Measurements from ENCODE around the gene BSPRY.

BSPRY gene

GRCh38 chr9:113349445-113350094, at the start of gene BSPRY:
BSPRY (plus strand) TSS chr9:113349541; CDS start chr9:113349580, 39 bp downstream.
- DNase-seq, result peak in 3 of 6 experiments; percentile 10 to 43 (median 31)

DNA sequence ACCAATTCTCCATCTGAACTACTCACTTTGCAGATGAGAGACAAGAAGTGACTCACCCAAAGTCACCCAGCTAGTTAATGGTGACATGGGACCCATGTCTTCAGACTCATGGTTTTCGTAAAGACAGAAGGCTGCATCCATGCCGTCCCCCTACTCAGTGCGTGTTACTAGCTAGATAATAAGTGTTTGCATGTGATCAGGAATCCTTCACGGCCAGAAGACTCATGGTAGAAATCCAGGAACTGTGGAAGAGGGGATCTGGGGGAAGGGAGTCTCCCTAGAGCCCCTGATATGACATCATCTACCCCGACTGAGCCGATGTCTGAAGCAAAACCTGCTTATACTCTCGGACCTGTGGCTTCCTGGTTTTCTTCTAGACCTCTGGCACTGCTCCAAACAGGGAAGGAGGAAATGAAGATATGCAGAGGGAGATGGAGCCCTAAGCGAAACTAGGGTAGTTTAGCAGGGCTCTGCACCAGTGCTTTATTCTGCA, 49.5 kb upstream of the BSPRY start:
- no peak for DNase-seq

- no peak for DNase-seq
Measured at GRCh38 chr9:113301548-113301947, 47.8 kb upstream of the BSPRY start.

- no peak for DNase-seq
Measured at GRCh38 chr9:113302792-113303418, 46.4 kb upstream of the BSPRY start, which contains the start of gene RNF183. RNF183 (minus strand) TSS chr9:113303376; CDS start chr9:113298184, 5,192 bp downstream.

GRCh38 chr9:113306566-113306965, 42.8 kb upstream of the BSPRY start:
- DNase-seq, result no peak

DNA sequence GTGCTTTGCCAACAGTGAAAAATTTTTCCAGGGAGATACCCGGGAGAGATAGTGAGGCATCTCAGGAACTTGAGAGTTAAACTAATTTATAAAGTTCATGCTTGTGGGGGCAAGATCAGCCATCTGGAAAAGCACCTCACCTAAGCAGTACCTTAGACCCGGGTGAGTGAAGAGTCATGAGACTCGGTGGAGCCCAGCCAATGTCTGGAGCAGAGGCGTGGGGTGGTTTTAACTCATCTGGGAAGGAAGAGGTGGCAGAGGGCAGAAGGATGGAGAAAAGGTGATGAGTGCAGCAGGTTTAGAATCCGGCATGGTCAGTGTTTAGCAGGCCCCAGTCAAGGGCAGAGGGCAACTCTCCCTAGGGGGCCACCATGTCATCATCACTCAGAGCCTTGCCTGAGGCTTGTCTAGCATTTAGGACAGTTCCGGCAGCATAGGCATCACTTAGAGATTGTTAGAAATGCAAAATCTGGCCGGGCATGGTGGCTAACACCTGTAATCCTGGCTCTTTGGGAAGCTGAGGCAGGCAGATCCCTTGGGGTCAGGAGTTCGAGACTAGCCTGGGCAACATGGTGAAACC, 41.9 kb upstream of the BSPRY start:
- no peak for DNase-seq

DNA sequence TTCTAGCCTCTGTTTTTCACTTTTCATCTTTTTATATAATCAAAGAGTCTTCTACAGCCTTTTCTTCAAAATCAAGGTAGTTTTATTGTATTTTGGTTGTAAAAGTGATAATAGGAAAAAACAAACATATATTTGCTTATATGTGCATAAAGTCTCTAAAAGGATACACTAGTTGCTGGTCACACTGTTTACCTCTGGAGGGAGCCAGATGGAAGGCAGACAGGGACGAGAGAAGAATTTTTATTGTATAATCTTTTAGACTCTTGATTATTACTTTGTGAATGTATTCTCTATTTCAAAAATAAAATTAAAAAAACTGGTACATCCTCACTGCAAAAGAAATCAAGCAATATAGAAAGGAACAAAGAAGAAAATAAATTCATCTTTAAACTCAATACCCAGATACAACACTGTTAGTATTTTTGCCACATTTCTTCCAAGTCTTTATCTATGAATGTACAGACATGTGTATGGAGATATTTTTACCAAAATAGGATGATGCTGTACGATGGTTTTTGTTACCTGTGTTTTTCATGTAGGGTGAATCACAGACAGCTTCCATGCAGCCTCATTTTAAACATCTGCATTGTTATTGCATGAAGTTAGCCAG, 40.0 kb upstream of the BSPRY start:
- DNase-seq, result peak in 2 of 6 experiments; percentile 17 to 37

DNA sequence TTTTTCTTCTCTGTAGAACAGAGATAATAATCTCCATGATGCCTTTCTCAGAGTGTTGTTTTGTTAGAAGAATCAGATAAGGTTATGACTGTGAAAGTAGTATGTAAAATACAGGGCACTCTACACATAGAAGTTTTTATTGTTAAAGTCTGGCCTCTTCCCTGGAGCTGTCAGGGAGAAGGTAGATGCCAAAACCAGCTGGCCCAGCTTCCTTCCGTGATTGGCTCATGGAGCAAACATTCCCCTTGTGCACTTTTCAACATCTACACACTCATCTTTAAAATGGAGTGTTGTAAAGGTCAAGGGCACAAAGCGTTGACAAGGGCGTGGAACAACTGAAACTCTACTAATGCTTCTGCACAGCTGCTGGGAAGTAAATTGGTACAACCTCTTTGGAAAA, 38.8 kb upstream of the BSPRY start:
- DNase-seq, result no peak

DNA sequence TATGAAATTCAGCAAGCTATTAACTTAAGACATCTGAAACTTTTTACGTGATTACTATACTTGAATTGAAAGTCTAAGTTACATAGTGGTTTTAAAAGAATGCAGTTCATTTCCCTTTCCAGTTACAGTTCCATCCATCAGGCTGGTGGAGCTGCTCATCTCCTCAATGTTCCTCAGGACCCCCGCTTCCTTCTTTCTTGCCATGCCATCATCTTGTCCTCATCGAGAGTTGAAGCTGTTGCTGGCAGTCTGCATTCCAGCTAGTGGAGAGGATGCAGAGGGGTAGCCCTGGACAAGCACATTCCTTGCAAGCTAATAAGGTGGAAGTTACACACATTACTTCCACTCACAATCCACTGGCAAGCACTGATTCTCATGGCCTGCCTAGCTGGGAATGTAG, 37.4 kb upstream of the BSPRY start:
- no peak for DNase-seq

- no peak for DNase-seq
Measured at GRCh38 chr9:113313261-113313660, 36.1 kb upstream of the BSPRY start.

DNA sequence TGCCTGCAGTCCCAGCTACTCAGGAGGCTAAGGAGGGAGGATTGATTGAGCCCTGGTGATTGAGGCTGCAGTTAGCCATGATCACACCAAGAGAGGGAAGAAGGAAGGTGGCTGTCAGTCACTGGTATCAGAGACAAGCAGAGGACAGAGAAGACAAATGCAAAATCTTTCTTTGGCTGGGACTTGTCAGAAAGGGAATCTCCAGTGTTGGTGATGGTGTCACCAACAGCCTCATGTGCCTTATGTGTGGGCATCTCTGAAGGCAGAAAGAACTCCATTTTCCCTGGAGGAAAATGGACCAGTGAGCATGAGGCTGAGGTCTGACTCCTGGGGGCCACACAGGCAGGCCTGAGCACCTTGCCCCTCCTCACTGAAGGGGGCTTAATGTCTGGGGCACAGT, 34.1 kb upstream of the BSPRY start:
- DNase-seq, result no peak

DNA sequence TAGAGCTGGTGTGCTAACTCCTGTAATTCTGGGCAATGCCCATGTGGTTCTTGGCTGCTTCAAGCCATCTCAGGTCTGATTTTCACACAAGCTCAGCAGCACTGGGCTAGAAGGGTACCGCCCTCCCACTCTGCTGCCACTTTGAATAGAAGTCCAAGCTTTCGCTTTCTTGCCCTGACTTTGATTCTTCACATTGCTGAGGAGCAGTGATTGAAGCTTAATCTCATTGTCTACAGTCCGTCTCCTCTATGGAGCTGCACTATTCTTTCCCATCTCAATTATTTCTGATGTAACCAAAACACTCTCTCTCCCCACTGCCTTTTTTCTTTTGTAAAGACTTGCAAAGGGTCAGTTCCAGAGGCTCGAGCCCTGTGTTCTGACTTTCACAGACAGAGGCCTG, 33.3 kb upstream of the BSPRY start:
- DNase-seq, result no peak

DNA sequence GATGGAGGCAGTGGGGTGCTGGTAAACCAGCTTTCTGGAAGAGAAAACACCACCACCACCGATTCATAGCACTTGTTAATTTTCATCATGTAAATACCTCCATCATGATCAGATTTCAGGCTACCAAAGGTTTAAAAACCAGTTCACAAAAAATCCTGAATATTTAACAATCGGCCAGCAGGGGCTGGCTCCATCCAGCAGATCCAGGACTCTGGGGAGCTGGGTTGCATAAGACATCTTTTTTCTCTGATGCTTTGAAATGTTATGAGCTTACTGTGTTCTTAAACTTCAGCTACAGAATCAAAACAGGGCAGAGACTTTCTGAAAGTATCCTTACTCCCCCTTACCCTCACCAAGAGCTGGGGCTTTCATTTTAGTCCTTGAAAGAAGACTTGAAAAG, 31.6 kb upstream of the BSPRY start:
- DNase-seq, result no peak

- DNase-seq, result no peak
Measured at GRCh38 chr9:113319054-113319453, 30.3 kb upstream of the BSPRY start.

GRCh38 chr9:113320051-113320450, 29.3 kb upstream of the BSPRY start:
- DNase-seq, result no peak

DNA sequence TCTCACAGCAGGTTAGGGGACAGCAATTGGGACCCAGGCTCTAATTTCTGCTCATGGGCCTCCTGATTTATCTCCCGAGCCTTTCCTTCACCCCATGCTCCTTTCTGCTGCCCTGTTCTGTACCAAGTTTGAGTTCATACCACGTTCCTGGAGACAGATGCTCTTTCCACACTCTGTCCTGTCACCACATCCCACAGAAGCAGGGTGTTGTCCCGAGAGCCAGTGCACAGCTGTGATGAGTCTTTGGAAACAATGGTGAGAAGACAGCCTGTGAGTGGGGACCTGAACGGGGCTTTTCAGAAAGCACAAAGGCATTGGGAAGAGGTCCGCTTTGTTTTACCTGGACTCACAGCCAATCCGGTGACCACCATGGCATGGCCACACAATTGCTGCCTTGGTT, 26.7 kb upstream of the BSPRY start:
- DNase-seq, result no peak

DNA sequence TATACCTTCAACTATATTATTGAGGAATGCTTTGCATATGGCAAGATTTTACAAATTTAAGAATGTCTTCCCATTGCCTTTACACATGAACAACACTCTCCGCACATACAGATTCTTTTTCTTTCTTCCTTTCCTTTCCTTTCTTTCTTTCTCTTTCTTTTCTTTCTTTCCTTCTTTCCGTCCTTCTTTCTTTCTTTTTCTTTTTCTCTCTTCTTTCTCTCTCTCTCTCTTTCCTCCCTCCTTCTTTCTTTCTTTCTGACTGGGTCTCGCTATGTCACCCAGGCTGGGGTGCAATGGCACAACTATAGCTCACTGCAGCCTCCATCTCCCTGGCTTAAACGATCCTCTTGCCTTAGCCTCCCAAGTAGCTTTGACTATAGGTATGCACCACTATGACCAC, 23.1 kb upstream of the BSPRY start:
- DNase-seq, result no peak

GRCh38 chr9:113328045-113328782, 21.1 kb upstream of the BSPRY start:
- no peak for DNase-seq

- DNase-seq, result no peak
Measured at GRCh38 chr9:113331780-113332179, 17.6 kb upstream of the BSPRY start.

DNA sequence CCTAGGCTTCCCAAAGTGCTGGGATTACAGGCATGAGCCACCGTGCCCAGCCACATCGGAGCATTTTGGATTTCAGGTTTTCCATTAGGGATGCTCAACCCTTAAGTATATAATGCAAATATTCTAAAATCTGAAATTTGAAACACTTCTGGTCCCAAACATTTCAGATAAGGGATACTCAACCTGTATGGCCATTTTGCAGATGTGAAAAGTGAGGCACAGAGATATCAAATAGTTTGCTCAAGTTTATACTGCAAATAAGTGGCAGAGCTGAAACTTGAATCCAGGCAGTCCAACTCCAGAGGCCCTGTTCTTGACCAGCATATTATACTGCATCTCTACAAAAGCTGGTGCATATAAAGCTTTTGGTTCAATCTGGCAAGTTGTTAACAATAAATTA, 11.6 kb upstream of the BSPRY start:
- DNase-seq, result no peak

DNA sequence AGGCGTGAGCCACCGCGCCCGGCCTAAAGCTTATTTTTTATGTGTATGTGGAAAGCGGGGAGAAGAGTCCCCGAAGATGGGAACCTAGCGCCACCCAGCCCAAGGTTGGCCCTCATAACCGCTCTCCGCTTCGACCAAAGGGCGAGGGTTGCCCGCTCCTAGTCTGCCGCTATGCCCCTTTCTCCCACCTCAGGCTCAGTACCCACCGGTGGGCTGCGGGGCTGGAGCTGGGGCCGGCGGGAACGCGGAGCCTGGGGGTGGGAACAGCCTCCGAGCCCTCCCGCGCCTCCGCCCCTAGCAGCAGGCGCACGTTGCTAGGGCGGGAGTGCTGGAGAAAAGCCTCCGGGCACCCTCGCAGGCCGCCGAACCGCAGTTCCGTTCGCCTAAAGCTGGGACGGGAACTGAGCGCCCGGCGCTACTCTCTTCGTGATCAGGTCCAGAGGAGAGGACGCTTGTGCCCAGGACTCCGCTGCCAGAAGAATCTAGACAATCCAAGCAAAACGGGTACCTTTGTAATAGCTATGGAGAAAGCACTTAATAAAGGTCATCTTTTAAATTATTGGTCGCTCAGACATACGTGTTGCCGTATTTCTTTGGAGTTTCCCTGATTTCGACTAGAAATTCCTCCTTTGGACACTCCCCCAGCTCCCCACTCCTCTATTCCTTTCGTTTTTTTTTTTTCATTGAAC, 9.2 kb upstream of the BSPRY start, which contains the start of gene WDR31:
TSS of gene WDR31 (minus strand) at position 265 of the 689 bp plus-strand sequence. CDS start 8,253 bp downstream, outside the sequence.
- DNase-seq, result peak; percentile 28 to 77 (median 66)

All from stimulated activated naive CD4-positive, alpha-beta T cell (primary cell).